NCI-H460 (cell line): Measurements from ENCODE around the gene DLGAP1. TPM values are rescaled to one million over a fixed set of nuclear protein-coding genes. Genes with fewer than 3 reads are reported as not detected.
"Not testable (repeated sequence)": the region's sequence is repeated elsewhere in the genome, so short reads cannot be mapped to it uniquely, and the experiment has no call there.

Source experiments
- DNase-seq: peaks from one replicate; pipeline ENCODE4 v3.0.0-alpha.2; 2016; ENCODE audit warnings: low read depth; ENCODE audit errors: extremely low read depth
- total RNA-seq: library from RNA; depleted of rRNA; stranded (reverse); fragments of >200 nt; shearing (Covaris generic); gene quantifications from 2 replicates; pipeline ENCODE4 v1.2.3, GENCODE V29; 2014

The DLGAP1 gene
- total RNA-seq, 1 experiment from 2014 or later: 1.8 TPM

DNA sequence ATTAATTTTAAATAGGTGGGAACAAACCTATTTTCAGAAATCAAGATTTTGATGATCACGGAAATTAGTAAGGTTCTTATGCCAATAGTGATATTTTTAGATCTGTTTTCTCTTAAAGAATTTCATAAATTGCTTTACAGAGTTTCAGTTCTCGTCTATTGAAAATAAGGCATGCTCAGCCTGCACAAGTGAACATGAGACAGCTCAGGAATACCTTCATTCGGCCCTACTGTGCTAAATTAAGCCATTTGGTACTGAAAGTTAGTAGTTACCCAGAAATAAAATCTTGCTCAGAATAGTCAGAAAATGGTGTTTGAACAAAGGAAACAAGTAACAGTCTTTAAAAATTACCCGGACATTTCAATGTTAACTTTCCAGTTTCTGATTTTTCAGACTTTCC lies 60.4 kb downstream of the DLGAP1 start:
- no peak for DNase-seq

DNA sequence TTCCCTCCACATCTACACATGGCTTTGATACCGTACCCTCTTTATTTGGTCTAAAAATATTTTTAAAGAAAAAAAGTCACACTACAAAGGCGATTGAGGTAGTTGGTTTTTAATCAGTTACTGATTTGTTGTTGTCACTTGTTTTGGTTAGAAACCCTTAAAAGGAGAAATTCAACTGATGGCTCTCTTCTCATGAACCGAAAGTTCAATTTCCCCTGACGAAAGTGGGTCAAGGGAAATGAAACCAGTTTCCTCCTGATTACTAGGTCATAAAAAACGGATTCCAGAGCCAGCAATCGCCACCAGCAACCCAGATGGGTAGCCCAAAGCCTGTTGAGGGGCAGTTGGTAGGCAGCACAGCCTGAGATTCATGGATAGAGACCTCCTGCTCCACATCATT lies 63.2 kb downstream of the DLGAP1 start:
- no peak for DNase-seq

DNA sequence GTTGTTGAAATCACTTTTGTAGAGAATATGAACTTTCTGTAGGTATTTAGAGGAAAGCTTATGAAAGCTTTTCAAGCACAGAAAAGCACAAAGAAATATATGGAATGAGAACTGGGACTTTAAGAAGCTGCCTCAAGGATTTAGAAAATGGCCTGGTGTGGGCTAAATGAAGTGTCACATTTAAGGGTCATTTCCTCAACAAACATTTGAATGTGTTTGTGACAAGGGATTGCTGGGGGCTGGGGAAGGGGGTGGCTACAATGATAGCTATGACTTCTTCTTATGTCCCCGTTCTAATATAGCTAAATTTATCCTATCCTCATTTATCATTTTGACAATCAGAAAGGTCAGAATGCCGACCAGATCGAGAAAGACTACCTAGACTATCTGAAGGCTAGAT lies 69.2 kb downstream of the DLGAP1 start:
- DNase-seq: no peak

DNA sequence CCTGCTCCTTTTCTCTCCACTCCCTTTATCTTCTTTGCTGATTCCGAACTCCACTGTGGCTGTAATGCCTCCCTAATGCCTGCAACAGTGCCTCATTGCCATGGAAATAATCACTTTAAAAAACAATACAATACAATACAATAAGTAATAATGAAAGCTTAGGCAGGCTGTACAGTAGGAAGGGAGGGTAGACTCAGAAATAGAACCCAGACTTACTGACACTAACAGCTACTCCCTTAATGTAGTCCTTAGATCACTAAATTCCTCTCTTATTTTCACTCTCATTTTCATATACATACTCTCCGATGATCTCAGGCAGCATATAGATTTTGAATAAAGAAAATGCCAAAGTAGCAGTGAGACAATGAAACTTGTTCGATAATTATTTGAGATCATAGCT lies 70.2 kb downstream of the DLGAP1 start:
- no peak for DNase-seq

DNA sequence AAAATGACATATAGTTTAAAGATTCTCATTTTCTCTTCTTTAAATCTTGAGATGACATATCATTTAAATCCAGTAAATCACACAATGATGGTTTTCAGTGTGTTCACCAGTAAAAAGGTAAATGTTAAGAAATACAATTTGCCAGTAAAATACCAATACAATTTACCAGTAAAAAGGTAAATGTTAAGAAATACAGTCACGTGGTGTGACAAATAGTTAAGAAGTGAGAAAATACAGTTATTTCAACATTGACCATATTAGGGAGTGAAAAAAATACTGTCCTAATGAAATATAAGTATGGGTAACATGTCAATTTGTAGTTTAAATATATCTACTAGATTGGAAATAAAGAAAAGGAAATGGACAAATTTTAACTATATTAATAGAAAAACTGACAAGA lies 80.5 kb downstream of the DLGAP1 start:
- DNase-seq: no peak

DNA sequence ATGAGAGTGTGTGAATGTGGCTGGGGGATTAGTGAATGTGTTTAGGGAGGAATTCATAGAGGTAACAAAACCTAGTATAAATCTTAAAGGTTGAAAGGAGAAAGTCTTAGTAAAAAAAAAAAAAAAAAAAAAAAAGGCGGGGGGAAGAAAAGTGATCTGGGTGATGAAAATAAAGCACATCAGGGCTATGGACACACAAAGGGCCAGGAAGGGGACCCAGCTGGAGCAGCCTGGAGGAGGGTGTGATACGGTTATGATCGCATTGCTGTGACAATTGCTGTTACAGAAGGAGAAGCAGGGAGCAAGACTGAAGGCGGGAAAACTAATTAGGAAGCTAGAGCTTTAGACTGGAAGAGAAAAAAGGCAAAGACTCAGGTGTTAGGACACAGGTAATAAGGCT lies 85.4 kb downstream of the DLGAP1 start:
- no peak for DNase-seq

DNA sequence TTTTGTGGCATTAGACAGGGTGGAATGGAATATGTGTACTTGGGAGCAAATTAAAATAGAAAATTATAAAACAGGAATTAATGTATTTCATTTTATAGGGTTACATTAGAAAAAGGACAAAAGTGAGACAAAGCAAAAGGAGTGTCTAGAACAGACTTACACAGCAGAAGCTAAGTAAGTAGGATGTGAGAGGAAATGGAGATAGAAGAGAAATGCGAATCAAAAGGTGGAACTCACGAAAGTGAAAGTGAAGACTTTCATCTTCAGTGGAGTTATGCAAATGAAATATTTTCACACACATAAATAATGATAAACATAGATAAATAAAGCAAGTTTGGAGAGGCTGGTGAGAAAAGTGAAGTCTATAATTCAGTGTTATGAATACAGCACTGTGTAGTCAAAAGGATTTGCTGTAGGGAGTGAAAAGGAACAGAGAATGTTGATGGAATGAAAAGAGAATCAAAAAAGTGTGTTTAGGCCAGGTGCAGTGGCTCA lies 94.8 kb downstream of the DLGAP1 start:
- DNase-seq: no peak

DNA sequence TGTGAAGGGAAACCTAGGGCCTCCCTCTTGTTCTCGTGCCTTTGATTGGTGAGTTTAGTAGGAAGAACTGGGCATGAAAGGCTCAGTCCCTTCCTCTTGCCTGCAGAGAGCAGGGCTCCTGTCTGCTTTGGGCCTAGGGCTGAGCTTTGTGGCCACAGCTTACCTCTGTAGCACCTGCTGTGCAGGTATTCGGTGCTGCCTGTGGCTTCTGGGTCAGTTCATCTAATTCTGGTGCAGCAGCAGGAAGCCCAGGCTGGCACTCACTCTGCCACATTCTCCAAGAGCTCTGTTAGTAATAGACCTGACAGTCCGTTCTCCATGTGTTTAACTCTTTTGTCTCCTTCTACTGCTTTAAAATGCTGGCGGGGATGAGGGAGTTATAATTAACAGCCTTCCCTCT lies 96.5 kb downstream of the DLGAP1 start:
- no peak for DNase-seq

DNA sequence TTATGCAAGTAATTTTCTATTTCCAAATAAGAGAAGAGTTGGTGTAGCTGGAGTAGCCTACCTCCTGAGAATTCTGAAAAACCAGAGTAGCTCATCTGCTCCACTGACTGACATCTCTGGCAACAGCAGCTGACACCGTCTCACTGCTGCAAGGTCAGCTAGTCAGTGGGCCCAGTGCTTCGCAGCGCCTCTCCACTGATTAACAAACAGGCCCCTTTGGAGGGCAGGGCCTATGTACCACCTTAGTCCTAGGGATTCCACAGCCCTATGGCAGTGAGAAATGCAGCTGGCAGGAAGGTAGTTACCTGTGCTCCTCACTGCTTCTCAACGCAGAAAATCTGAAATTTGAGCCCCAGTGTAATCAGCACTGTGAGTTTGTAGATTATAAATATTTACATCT lies 97.5 kb downstream of the DLGAP1 start:
- no peak for DNase-seq

DNA sequence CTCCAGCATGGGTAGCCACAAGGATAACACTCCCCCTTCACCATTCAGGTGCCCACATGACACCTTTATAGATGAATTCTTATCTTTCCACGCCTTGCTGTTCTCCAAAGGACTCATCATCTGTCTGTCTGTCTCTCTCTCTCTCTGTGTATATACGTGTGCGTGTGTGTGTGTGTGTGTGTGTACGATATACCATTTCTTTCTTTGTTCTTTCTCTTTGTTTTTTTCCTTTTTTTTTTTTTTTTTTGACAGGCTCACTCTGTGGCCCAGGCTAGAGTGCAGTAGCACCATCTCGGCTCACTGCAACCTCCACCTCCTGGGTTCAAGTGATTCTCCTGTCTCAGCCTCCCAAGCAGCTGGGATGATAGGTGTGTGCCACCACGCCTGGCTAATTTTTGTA lies 98.2 kb downstream of the DLGAP1 start:
- no peak for DNase-seq

DNA sequence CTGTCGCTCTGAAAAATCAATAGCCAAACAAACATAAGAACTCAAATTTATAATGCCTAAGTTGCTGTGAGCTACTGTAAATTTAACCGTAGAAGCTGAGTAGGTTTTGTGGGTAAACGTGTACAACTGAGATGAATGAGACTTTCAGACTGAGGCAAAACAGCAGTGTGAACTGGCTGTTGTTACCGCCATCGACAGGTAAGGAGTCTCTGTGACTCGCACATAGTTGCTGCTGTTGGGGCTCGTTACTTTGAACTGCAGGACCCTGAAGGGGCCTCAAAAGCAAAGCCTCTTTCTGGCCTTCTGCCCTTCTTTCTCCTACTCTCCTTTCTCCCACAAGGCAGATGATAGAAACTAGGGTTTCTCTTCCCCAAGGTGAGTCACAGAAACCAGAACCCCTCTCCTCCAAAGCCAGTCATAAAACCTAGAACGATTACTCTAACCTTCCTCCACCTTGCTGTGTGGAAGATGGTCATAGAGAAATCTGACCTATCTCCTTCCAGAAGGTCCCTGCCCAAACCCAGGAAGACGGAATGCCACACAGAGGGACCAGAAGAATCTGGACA lies 101.2 kb downstream of the DLGAP1 start:
- DNase-seq: no peak

DNA sequence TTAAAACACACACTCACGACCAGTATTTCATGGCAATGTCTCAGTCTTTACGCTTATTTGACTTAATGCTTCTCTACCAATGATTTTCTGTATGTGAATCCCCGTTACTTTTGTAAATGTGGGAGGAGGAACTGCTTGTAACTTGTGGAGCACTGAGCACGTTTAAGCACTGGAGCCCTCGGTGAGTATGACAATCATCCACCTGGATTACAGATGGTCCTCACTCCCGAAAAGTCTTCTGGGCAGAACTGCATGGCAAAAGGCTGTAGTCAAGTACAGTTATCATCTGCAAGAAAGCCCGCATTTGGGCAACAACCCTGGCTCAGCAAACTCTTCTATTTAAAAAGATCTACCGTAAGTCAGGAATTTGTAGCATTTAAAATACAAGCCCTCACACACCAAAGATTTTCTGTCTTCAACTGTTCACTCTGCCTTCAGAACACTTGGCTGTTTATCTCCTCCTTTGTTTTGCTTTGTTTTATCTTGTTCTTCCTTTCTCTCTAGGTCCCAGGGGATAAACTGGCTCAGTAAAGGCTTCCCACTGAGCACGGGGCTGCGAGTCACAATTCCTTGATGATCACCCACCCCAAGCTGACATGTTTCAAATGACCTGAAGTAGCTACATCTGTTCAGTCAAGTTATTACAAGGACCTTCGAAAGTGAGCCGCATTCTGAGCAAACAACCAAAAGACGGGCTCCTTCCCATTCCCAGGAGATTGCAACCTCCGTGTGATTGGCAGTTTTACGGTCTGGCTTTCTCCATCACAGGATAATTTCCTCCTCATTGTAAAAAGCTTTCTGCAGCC lies 102.2 kb downstream of the DLGAP1 start:
- DNase-seq: no peak

DNA sequence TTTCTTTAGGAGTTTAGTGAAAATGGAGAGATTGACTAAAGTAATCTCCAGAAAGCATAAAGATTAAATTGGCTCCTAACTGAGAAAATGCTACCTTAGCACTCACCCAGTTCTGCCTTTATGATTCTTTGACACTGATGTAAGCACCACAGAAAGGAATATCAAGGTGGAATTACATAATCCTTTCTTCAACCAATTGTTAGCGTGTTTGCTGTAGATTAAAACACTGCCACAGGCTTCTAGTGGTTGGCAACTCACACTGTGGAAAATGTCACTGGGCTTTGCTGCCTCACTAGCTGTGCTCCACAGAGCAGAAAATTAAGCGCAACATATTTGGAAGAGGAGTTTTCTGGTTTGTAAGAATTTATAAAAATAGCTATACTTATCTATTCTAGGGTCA lies 104.1 kb downstream of the DLGAP1 start:
- no peak for DNase-seq

DNA sequence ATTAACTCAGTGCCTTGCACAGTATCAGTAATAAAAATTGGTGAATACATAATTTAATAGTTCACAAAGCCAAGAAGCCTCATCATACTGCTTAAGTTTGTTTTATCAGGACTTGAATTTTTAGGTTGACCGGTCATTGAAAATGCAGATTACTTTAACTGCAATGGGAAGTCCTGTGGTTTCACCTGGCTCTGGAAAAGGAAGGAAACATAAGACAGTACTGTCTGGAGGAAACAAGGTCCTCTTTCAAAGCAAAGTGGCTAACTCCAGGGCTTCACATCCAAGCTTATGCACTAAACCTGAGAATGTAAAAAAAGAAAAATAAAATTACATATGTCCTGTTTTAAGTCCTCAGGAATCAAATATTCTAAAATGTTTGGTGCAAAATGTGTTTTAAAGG lies 119.7 kb downstream of the DLGAP1 start:
- no peak for DNase-seq

DNA sequence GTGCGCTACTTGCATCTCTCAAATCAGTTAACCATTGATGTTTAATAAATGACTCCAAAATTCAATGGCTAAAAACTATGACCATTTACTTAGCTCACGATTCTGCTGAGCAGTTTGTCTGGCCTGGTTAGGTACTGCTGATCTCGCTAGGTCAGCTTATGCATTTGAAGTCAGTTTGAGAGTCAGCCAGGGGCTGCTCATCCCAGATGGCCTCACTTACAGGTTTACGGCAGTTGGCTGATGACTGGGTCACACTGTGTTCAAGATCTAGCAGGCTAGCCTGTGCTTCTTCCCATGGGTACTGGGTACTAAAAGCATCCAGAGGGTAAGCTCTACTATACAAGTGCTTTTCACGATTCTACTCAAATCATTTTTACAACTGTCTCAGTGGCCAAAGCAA lies 122.1 kb downstream of the DLGAP1 start:
- DNase-seq: no peak

DNA sequence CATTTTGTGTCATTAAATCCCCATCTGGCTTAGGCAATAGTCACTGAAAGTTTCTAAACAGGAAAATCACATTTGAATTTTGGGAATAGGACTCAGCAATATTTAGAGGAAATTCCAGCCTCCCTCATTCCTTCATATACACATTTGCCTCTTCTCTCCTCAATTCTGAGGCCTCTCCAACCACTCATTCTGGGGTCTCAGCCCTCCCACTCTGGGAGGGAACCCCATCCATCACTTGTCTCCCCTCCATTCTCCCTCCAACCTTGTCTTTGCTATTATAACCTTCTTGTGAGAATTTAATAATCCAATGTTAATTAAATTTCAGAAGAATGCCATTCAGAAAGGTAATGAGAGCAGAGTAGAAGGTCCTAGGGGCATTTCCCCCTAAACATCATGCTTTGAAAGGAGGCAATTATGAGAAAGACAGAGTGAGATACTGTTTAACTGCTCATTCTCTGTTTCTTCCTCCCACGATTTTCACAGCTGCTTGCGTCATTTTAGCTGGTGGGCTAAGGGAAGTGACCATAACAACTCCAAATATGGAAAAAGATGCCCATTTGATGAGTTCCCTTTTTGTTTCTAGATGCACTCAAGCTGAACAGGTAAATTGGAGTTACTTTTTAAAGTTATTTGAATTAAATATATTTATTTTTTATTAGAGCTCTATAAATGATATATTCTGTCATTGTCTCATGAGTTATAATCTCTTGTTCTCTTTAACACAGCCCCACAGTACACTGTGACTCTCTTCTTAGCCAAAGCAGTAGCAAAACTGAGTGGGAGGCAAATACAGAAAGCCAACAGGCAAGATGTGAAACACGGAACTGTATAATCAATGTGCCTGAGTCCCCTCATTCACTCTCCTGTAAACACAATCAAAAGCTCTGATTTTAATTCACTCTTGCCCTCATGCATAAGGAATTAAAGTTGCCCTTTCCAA lies 135.1 kb downstream of the DLGAP1 start:
- no peak for DNase-seq

DNA sequence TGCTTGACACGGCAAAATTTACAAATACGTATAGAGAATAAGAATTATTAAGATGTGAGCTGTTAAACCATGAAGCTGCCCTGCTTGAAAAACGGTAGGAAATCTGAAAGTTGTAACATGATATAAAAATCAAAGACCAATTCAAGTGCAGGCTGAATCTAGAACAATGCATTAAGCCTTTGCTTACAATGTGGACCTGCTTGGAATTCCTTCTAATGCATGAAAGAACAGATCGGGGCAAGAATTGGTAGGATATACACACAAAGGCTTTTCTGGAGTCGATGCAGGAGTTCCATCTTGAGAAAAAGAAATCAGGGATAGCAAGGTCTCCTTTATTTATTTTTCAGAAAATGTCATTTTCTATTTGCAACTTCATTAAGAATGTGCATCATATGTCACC lies 136.8 kb downstream of the DLGAP1 start:
- DNase-seq: no peak

DNA sequence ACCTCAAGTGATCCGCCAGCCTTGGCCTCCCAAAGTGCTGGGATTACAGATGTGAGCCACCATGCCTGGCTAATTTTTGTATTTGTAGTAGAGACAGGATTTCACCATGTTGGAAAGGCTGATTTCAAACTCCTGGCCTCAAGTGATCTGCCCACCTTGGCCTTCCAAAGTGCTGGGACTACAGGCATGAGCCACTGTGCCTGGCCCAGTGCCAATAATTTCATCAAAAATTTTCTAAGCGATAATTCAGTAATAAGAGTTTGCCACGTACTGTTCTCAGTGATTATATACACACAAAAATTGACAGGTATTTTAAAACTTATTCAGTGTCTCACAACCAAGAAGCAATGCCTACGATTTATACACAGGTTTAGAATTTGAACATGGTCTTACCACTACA lies 143.2 kb downstream of the DLGAP1 start:
- DNase-seq: not testable (repeated sequence)

DNA sequence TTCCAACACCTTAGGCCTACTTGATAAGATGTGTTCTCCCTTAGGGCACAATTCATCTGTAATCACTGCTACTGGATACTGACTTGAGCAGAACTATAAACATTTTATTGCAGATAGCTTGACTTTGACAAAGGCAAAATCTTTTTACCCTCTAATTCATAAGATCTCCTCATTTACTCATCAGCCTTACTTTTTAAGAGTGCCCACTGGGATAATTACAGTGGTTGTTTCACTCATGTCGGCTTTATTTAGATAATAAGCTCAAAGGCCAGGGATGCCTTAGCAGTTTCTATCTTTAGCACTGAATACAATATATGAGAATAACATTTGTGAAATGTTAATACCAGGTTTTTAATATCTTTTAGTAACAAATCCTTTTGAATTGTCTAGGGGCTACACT lies 144.0 kb downstream of the DLGAP1 start:
- DNase-seq: no peak

DNA sequence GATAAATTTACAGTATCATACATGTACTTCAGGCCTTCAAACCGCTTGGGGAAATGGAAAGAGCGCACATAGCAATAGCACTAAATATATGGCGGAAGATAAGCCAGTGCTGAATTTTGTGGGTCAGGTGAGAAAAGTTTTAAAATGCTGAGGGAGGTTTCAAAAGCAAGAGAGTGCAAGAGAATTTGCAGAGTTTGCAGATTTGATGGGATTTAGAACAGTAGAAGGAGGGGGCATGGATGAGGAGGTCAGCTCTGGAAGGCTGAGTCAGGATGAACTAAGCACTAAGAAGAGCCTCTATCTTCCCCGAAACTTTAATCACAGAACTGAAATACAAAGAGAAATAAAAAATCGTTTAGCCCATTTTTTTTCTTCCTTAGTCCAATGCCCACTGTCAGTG lies 145.9 kb downstream of the DLGAP1 start:
- no peak for DNase-seq

DNA sequence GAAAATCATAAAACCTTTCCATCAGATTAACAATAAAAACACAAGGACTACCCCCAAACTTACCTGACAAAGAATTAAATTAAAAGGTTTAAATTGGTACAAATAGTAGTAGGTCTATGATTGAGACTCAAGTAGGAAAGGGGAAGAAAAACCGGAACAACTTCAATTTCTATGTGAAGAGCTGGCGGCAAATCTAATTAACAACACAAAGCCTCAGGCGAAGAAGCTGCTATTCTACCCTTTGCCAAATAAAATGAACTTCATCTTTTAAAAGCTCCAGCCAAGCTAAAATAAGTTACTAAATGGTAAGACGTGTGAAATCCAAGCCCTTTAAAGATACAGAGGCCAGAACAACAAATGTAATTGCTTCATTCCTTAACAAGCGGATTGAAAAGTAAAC lies 146.5 kb downstream of the DLGAP1 start:
- DNase-seq: no peak
